Liver (tissue), 9 donors: ENCODE data around the gene JAM3. TPM values are rescaled to one million over a fixed set of nuclear protein-coding genes. Genes with fewer than 3 reads are reported as not detected.

Experiments used
- DNase-seq: peaks from one replicate; pipeline ENCODE4 v3.0.0-alpha.2; 2017; ENCODE audit warnings: low spot score
- H3K27ac ChIP-seq, 2 donors: one replicate each; pipeline ENCODE4 v1.7.0; 2013; ENCODE audit warnings: inconsistent platforms in 2 of 2, low read length in 2 of 2, control low read depth in 1 of 2, low read depth in 1 of 2, mild to moderate bottlenecking in 1 of 2
- H3K27me3 ChIP-seq, 4 donors: one replicate each; pipeline versions ENCODE4 v1.6.1 to v1.7.0; 2013; ENCODE audit warnings: low read length in 3 of 4, inconsistent platforms in 1 of 4, mild to moderate bottlenecking in 1 of 4, moderate library complexity in 1 of 4; ENCODE audit not compliant: control insufficient read depth in 4 of 4, insufficient read depth in 4 of 4
- H3K36me3 ChIP-seq, 4 donors: one replicate each; pipeline versions ENCODE4 v1.6.1 to v1.7.0; 2013; ENCODE audit warnings: low read length in 3 of 4, mild to moderate bottlenecking in 3 of 4, low read depth in 1 of 4, moderate library complexity in 1 of 4; ENCODE audit not compliant: control insufficient read depth in 4 of 4, insufficient read depth in 3 of 4
- H3K4me1 ChIP-seq, 4 donors: one replicate each; pipeline versions ENCODE4 v1.6.1 to v1.7.0; 2013; ENCODE audit warnings: low read length in 3 of 4, mild to moderate bottlenecking in 3 of 4, moderate library complexity in 1 of 4; ENCODE audit not compliant: control insufficient read depth in 4 of 4, insufficient read depth in 4 of 4
- H3K4me3 ChIP-seq, 3 donors: one replicate each; pipeline versions ENCODE4 v1.6.1 to v1.7.0; 2013; ENCODE audit warnings: low read length in 3 of 3, control low read depth in 1 of 3, low read depth in 1 of 3, mild to moderate bottlenecking in 1 of 3
- H3K9ac ChIP-seq, 2 donors: one replicate each; pipeline ENCODE4 v1.7.0; 2013; ENCODE audit warnings: low read length in 2 of 2, mild to moderate bottlenecking in 2 of 2, moderate library complexity in 2 of 2, control low read depth in 1 of 2, low read depth in 1 of 2
- H3K9me3 ChIP-seq, 4 donors: one replicate each; pipeline versions ENCODE4 v1.6.1 to v1.7.0; 2013; ENCODE audit warnings: low read length in 3 of 4; ENCODE audit not compliant: control insufficient read depth in 4 of 4
- EGR1 ChIP-seq, 2 donors: IDR thresholded peaks; 2 replicates each; pipeline ENCODE4 v1.6.1; 2016 to 2018; ENCODE audit warnings: antibody characterized with exemption in 2 of 2, low read depth in 2 of 2
- FOXA1 ChIP-seq: IDR thresholded peaks from 2 replicates; pipeline ENCODE4 v1.6.1; 2016; ENCODE audit warnings: antibody characterized with exemption
- FOXA2 ChIP-seq: IDR thresholded peaks from 2 replicates; pipeline ENCODE4 v1.6.1; 2016; ENCODE audit warnings: antibody characterized with exemption
- GABPA ChIP-seq, 2 donors: IDR thresholded peaks in 1 of 2; conservative IDR thresholded peaks in 1 of 2; 2 replicates each; pipeline ENCODE4 v1.6.1; 2016; ENCODE audit warnings: antibody characterized with exemption in 2 of 2, mild to moderate bottlenecking in 1 of 2, moderate library complexity in 1 of 2
- HNF4A ChIP-seq, 2 donors: conservative IDR thresholded peaks; 2 replicates each; pipeline ENCODE4 v1.6.1; 2016; ENCODE audit warnings: antibody characterized with exemption in 2 of 2, mild to moderate bottlenecking in 2 of 2
- HNF4G ChIP-seq: IDR thresholded peaks from 2 replicates; pipeline ENCODE4 v1.6.1; 2016; ENCODE audit warnings: antibody characterized with exemption
- JUND ChIP-seq, 2 donors: IDR thresholded peaks; 2 replicates each; pipeline ENCODE4 v1.6.1; 2016; ENCODE audit warnings: antibody characterized with exemption in 2 of 2
- NR2F2 ChIP-seq: IDR thresholded peaks from 2 replicates; pipeline ENCODE4 v1.6.1; 2016; ENCODE audit warnings: antibody characterized with exemption
- RAD21 ChIP-seq, 2 donors: IDR thresholded peaks; 2 replicates each; pipeline ENCODE4 v1.6.1; 2016; ENCODE audit warnings: antibody characterized with exemption in 2 of 2, mild to moderate bottlenecking in 2 of 2
- RXRA ChIP-seq, 2 donors: IDR thresholded peaks; 2 replicates each; pipeline ENCODE4 v1.6.1; 2017 to 2018; ENCODE audit warnings: antibody characterized with exemption in 2 of 2, mild to moderate bottlenecking in 1 of 2
- SP1 ChIP-seq: IDR thresholded peaks from 2 replicates; pipeline ENCODE4 v1.6.1; 2018; ENCODE audit warnings: antibody characterized with exemption, mild to moderate bottlenecking
- TAF1 ChIP-seq: conservative IDR thresholded peaks from 2 replicates; pipeline ENCODE4 v1.6.1; 2016; ENCODE audit warnings: antibody characterized with exemption, mild to moderate bottlenecking
- YY1 ChIP-seq: IDR thresholded peaks from 2 replicates; pipeline ENCODE4 v1.6.1; 2016; ENCODE audit warnings: antibody characterized with exemption, mild to moderate bottlenecking
- WGBS: extraction: QIAGEN DNeasy Blood & Tissue Kit; methylation state at CpG from one replicate; pipeline ENCODE4 v1.1.7; 2013; 5-methylcytosine and 5-hydroxymethylcytosine counted together
- polyA plus RNA-seq, 2 donors: library from polyadenylated mRNA; stranded (reverse) in 1 of 2; unstranded in 1 of 2; fragments of 200-250 nt in 1 of 2; fragments of >200 nt in 1 of 2; fragmentation: Nextera tagmentation in 1 of 2; extraction: Ambion mirVana in 1 of 2; gene quantifications; one replicate each; pipeline versions ENCODE4 v1.2.1 to v1.2.3, GENCODE V29; 2013 to 2015
- total RNA-seq, 2 donors: library from RNA; depleted of rRNA; stranded (reverse); fragments of >200 nt; gene quantifications; one replicate each; pipeline ENCODE4 v1.2.3, GENCODE V29; 2014
- TF ChIP-seq, protein P1 (sequence below): IDR thresholded peaks from 2 replicates; pipeline ENCODE4 v1.6.1; 2016; ENCODE audit warnings: antibody characterized with exemption
- TF ChIP-seq, protein P2 (sequence below): fragments of 150-350 bp; IDR thresholded peaks from 2 replicates; pipeline ENCODE4 v1.5.1; 2017; ENCODE audit warnings: improper control_type of control experiment, low read depth, low read length; ENCODE audit not compliant: missing input control
- TF ChIP-seq, protein P3 (sequence below): IDR thresholded peaks from 2 replicates; pipeline ENCODE4 v1.6.1; 2016; ENCODE audit warnings: antibody characterized with exemption, mild to moderate bottlenecking
- TF ChIP-seq, protein P4 (sequence below): IDR thresholded peaks from 2 replicates; pipeline ENCODE4 v1.6.1; 2016; ENCODE audit warnings: antibody characterized with exemption
- TF ChIP-seq, protein P5 (sequence below): IDR thresholded peaks from 2 replicates; pipeline ENCODE4 v1.6.1; 2016; ENCODE audit warnings: antibody characterized with exemption
- donor health status: healthy.
- donor health status: healthy.
- donor health status: healthy.
- donor health status: healthy.
- donor health status: healthy.

The JAM3 gene
- total and polyA plus RNA-seq, 4 donors, result 1.6 to 4.3 (median 2.1) TPM

DNA sequence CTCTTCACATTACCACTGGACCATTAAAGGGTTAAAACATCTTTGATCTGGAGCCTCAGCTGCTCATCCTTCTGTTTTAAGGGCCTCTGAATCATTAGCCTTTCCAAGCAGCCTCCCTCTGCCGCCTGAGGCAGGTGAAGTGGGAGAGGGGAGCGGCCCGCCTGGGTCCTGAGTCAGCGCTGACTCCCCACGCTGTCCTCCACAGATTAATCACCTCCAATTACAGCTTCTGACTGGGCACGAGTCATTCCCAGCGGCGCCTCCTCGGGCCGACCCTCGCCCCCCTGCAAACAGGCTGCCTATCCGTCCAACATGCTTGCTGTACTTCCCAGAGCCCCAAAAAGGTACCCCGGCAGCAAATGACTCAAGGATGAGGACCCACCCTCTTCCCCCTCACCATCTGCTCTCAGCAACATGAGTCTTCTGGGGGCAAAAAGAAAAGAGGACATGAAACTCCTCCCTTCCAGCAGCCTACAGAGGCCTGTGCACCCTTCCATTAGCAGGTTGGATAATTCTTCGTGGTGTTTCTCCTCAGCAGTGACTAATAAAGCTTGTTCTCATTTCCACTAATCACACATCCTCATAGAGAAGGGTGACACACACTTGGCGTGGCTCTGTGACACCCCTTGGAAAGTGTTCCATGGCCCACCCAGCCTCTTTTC, 44.3 kb upstream of the JAM3 start:
- peaks cover 0 to 3% (median 2%) of the 10 kb centered on the region in 4 donors for H3K27me3 ChIP-seq
- WGBS, result 66% methylated on average over 15 of the region's 15 CpGs

DNA sequence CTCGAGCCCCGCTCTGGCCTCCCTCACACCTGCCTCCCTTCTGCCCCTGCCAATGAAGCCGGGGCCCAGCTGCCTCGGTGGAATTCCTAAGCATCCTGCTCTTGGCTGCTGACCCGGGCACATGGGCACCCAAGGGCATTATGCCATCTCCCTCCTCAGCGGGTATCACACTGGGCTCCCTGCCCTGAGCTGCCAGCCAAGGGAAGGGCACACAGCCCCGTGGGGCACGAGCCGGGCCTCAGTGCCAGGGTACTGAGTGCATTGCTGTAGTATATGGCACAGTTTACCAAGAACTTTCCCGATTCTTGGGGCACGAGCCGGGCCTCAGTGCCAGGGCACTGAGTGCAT, 43.8 kb upstream of the JAM3 start:
- no peak for DNase-seq
- H3K9me3 ChIP-seq, result no peaks in the 10 kb centered on the region
- peaks cover 0 to 3% (median 2%) of the 10 kb centered on the region in 4 donors for H3K27me3 ChIP-seq
- TF ChIP-seq SP1 (no peak), YY1 (no peak), HNF4G (no peak), TAF1 (no peak), NR2F2 (no peak), RAD21 (IDR thresholded peaks at IDR 0.05) (no peak), EGR1 (IDR thresholded peaks at IDR 0.05; ENCODE audit: low read depth in 2 of 2) (no peak), HNF4A (conservative IDR thresholded peaks at IDR 0.05) (no peak), GABPA (IDR thresholded peaks at IDR 0.05 in 1 of 2, conservative IDR thresholded peaks at IDR 0.05 in 1 of 2) (no peak), FOXA2 (no peak), FOXA1 (no peak), JUND (IDR thresholded peaks at IDR 0.05) (no peak), RXRA (IDR thresholded peaks at IDR 0.05) (no peak)
- TF ChIP-seq, protein P1, sequence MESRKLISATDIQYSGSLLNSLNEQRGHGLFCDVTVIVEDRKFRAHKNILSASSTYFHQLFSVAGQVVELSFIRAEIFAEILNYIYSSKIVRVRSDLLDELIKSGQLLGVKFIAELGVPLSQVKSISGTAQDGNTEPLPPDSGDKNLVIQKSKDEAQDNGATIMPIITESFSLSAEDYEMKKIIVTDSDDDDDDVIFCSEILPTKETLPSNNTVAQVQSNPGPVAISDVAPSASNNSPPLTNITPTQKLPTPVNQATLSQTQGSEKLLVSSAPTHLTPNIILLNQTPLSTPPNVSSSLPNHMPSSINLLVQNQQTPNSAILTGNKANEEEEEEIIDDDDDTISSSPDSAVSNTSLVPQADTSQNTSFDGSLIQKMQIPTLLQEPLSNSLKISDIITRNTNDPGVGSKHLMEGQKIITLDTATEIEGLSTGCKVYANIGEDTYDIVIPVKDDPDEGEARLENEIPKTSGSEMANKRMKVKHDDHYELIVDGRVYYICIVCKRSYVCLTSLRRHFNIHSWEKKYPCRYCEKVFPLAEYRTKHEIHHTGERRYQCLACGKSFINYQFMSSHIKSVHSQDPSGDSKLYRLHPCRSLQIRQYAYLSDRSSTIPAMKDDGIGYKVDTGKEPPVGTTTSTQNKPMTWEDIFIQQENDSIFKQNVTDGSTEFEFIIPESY, result no peak
- TF ChIP-seq, protein P2, sequence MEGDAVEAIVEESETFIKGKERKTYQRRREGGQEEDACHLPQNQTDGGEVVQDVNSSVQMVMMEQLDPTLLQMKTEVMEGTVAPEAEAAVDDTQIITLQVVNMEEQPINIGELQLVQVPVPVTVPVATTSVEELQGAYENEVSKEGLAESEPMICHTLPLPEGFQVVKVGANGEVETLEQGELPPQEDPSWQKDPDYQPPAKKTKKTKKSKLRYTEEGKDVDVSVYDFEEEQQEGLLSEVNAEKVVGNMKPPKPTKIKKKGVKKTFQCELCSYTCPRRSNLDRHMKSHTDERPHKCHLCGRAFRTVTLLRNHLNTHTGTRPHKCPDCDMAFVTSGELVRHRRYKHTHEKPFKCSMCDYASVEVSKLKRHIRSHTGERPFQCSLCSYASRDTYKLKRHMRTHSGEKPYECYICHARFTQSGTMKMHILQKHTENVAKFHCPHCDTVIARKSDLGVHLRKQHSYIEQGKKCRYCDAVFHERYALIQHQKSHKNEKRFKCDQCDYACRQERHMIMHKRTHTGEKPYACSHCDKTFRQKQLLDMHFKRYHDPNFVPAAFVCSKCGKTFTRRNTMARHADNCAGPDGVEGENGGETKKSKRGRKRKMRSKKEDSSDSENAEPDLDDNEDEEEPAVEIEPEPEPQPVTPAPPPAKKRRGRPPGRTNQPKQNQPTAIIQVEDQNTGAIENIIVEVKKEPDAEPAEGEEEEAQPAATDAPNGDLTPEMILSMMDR, result no peak
- TF ChIP-seq, protein P3, sequence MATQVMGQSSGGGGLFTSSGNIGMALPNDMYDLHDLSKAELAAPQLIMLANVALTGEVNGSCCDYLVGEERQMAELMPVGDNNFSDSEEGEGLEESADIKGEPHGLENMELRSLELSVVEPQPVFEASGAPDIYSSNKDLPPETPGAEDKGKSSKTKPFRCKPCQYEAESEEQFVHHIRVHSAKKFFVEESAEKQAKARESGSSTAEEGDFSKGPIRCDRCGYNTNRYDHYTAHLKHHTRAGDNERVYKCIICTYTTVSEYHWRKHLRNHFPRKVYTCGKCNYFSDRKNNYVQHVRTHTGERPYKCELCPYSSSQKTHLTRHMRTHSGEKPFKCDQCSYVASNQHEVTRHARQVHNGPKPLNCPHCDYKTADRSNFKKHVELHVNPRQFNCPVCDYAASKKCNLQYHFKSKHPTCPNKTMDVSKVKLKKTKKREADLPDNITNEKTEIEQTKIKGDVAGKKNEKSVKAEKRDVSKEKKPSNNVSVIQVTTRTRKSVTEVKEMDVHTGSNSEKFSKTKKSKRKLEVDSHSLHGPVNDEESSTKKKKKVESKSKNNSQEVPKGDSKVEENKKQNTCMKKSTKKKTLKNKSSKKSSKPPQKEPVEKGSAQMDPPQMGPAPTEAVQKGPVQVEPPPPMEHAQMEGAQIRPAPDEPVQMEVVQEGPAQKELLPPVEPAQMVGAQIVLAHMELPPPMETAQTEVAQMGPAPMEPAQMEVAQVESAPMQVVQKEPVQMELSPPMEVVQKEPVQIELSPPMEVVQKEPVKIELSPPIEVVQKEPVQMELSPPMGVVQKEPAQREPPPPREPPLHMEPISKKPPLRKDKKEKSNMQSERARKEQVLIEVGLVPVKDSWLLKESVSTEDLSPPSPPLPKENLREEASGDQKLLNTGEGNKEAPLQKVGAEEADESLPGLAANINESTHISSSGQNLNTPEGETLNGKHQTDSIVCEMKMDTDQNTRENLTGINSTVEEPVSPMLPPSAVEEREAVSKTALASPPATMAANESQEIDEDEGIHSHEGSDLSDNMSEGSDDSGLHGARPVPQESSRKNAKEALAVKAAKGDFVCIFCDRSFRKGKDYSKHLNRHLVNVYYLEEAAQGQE, result no peak
- TF ChIP-seq, protein P4, sequence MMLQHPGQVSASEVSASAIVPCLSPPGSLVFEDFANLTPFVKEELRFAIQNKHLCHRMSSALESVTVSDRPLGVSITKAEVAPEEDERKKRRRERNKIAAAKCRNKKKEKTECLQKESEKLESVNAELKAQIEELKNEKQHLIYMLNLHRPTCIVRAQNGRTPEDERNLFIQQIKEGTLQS, result no peak
- TF ChIP-seq, protein P5, sequence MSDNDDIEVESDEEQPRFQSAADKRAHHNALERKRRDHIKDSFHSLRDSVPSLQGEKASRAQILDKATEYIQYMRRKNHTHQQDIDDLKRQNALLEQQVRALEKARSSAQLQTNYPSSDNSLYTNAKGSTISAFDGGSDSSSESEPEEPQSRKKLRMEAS, result no peak
- no peaks in the 10 kb centered on the region for H3K36me3 ChIP-seq
- H3K9ac ChIP-seq, result no peak overlapping the region
- WGBS, result 86% methylated on average over 12 of the region's 12 CpGs
- no peaks in the 10 kb centered on the region for H3K4me1 ChIP-seq
- H3K27ac ChIP-seq, result no peak overlapping the region
- H3K4me3 ChIP-seq, result no peak overlapping the region

More for the DNA sequence above, 44.3 kb upstream of the JAM3 start:
- Histone ChIP-seq H3K9me3 (no peaks in the 10 kb centered on the region), H3K4me1 (no peaks in the 10 kb centered on the region), H3K36me3 (no peaks in the 10 kb centered on the region), H3K9ac (no peak overlapping the region), H3K27ac (no peak overlapping the region), H3K4me3 (no peak overlapping the region)
- TF ChIP-seq, protein P1, result no peak
- TF ChIP-seq NR2F2 (no peak), YY1 (no peak), EGR1 (IDR thresholded peaks at IDR 0.05; ENCODE audit: low read depth in 2 of 2) (no peak)
- DNase-seq, result no peak
